Measurements from ENCODE around the gene SSH3. TPM values are rescaled to one million over a fixed set of nuclear protein-coding genes. Genes with fewer than 3 reads are reported as not detected.
"Not testable (repeated sequence)": the region's sequence is repeated elsewhere in the genome, so short reads cannot be mapped to it uniquely, and the experiment has no call there.

The SSH3 gene
- total RNA-seq, 1 experiment from 2014 or later: 0.82 TPM

- H3K4me1 ChIP-seq (ENCODE audit: low read length): peaks cover 22% of the 10 kb centered on the region
- no peak for DNase-seq
These were observed 10.9 kb downstream of the SSH3 start for GRCh38 chr11:67314218-67314617.

DNA sequence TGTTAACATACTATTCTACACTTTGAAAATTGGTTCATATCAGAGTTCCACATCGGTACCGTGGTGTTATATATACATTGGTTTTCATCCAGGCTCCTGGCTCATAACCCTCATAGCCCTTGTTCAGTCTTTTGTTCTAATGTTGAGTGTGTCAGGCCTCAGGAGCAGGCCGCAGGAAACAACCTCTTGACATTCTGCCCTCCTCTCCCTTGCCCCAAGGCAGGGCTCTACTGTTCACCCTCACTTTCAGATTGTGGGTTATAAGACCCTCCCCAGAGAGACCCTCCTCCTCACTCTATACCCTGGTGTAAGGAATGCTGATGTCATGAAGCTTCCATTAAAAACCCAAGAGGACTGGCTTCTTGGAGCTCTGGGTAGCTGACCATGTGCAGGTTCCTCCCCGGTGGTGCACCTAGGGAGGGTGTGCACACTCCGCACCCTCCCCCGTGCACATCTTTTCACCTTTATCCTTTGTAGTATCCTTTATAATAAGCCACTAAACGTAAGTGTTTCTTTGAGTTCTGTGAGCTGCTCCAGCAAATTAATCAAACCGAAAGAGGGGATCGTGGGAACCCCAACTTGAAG is 12.1 kb downstream of the SSH3 start:
- no peaks in the 10 kb centered on the region for H3K9me2 ChIP-seq (replicated peaks; ENCODE audit: insufficient read depth, low read length)
- H3K4me1 ChIP-seq (ENCODE audit: low read length): peaks cover 25% of the 10 kb centered on the region
- H2AFZ ChIP-seq (ENCODE audit: low read length): no peak overlapping the region
- H3K9me3 ChIP-seq (ENCODE audit: low read length): no peaks in the 10 kb centered on the region
- H3K9ac ChIP-seq (ENCODE audit: low read length): no peak overlapping the region
- no peak for DNase-seq
- H3K79me2 ChIP-seq (ENCODE audit: low read length): no peaks in the 10 kb centered on the region
- no peak overlapping the region for H3K27ac ChIP-seq (ENCODE audit: low read length)
- H4K20me1 ChIP-seq (ENCODE audit: insufficient read depth, low read depth, low read length): no peaks in the 10 kb centered on the region
- no peak overlapping the region for H3K4me2 ChIP-seq (ENCODE audit: low read depth, low read length, poor library complexity, severe bottlenecking)
- no peaks in the 10 kb centered on the region for H3K36me3 ChIP-seq (ENCODE audit: insufficient read depth, low read length)
- H3K27me3 ChIP-seq (ENCODE audit: low read length): no peaks in the 10 kb centered on the region
- H3K4me3 ChIP-seq (ENCODE audit: low read length): no peak overlapping the region

More at GRCh38 chr11:67314218-67314617, 10.9 kb downstream of the SSH3 start:
- Histone ChIP-seq H3K9me3 (ENCODE audit: low read length) (no peaks in the 10 kb centered on the region), H3K9ac (ENCODE audit: low read length) (no peak overlapping the region; the same call in 1 of the 2 replicates), H4K20me1 (ENCODE audit: insufficient read depth, low read depth, low read length) (no peaks in the 10 kb centered on the region), H3K9me2 (replicated peaks; ENCODE audit: insufficient read depth, low read length) (no peaks in the 10 kb centered on the region), H2AFZ (ENCODE audit: low read length) (no peak overlapping the region), H3K27me3 (ENCODE audit: low read length) (no peaks in the 10 kb centered on the region), H3K4me2 (ENCODE audit: low read depth, low read length, poor library complexity, severe bottlenecking) (no peak overlapping the region), H3K79me2 (ENCODE audit: low read length) (no peaks in the 10 kb centered on the region), H3K4me3 (ENCODE audit: low read length) (no peak overlapping the region), H3K36me3 (ENCODE audit: insufficient read depth, low read length) (no peaks in the 10 kb centered on the region), H3K27ac (ENCODE audit: low read length) (no peak overlapping the region)

DNA sequence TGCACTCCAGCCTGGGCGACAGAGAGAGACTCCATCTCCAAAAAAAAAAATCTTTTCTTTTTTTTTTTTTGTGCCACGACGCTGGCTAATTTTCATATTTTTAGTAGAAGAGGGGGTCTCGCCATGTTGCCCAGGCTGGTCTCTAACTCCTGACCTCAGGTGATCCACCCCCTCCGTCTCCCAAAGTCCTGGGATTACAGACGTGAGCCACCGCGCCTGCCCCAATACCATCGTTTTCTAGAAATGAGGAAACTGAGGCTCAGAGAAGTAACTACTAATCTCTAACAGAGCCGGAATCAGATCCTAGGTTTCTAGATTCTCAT is 13.5 kb downstream of the SSH3 start:
- Histone ChIP-seq H3K4me1 (ENCODE audit: low read length) (peaks cover 25% of the 10 kb centered on the region), H3K4me2 (ENCODE audit: low read depth, low read length, poor library complexity, severe bottlenecking) (peak overlapping the region; percentile 85), H3K79me2 (ENCODE audit: low read length) (no peaks in the 10 kb centered on the region)

GRCh38 chr11:67317205-67317887 is 14.0 kb downstream of the SSH3 start:
- H2AFZ ChIP-seq (ENCODE audit: low read length): peak overlapping the region; percentile 91
- H3K4me1 ChIP-seq (ENCODE audit: low read length): peaks cover 25% of the 10 kb centered on the region
- peak overlapping the region; percentile 76 for H3K9ac ChIP-seq (ENCODE audit: low read length)
- no peaks in the 10 kb centered on the region for H3K36me3 ChIP-seq (ENCODE audit: insufficient read depth, low read length)
- peak overlapping the region; percentile 85 for H3K4me2 ChIP-seq (ENCODE audit: low read depth, low read length, poor library complexity, severe bottlenecking)
- H3K9me2 ChIP-seq (replicated peaks; ENCODE audit: insufficient read depth, low read length): no peaks in the 10 kb centered on the region
- peak overlapping the region; percentile 71 for H3K4me3 ChIP-seq (ENCODE audit: low read length)
- H3K79me2 ChIP-seq (ENCODE audit: low read length): no peaks in the 10 kb centered on the region
- H3K27ac ChIP-seq (ENCODE audit: low read length): peak overlapping the region; percentile 81
- no peaks in the 10 kb centered on the region for H3K27me3 ChIP-seq (ENCODE audit: low read length)
- no peaks in the 10 kb centered on the region for H4K20me1 ChIP-seq (ENCODE audit: insufficient read depth, low read depth, low read length)
- peak; percentile 99 for DNase-seq
- no peaks in the 10 kb centered on the region for H3K9me3 ChIP-seq (ENCODE audit: low read length)

More for the DNA sequence above, 13.5 kb downstream of the SSH3 start:
- Histone ChIP-seq H3K36me3 (ENCODE audit: insufficient read depth, low read length) (no peaks in the 10 kb centered on the region), H3K9me3 (ENCODE audit: low read length) (no peaks in the 10 kb centered on the region), H3K27ac (ENCODE audit: low read length) (peak overlapping the region; percentile 81), H3K9me2 (replicated peaks; ENCODE audit: insufficient read depth, low read length) (no peaks in the 10 kb centered on the region), H4K20me1 (ENCODE audit: insufficient read depth, low read depth, low read length) (no peaks in the 10 kb centered on the region), H3K4me3 (ENCODE audit: low read length) (peak overlapping the region; percentile 71), H3K9ac (ENCODE audit: low read length) (peak overlapping the region; percentile 76), H3K27me3 (ENCODE audit: low read length) (no peaks in the 10 kb centered on the region), H2AFZ (ENCODE audit: low read length) (peak overlapping the region; percentile 79)
- no peak for DNase-seq

DNA sequence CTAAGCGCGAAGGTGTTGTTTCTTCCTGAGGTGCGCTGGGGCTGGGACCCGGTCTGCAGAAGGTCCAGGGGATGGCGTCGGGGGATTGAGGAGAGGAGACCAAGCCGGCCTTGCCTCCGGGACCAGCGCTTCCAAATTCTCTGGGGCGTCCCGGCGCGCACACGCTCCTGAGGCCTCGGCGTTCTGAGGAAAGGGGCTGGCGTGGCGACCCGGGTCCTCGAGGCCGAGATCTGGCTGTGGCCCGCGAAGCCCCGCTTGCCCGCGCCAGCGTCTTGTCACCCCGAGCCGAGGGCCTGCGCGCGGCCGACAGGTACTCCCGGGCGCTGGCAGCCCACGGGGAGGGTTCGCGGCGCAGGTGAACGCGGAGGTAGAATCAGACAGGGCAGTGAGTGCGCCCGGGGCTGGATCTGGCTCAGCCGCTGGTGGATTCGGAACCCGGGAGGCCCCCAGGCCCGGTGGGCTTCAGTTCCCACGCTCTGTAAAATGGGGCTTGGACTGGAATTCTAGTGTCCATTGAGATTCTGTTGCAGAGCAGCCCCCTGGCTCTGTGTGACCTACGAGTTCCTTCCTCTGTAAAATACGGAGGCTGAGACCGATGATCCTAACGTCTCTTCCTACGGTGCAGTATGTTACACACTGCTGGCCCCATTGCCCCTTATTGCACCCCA is 14.7 kb downstream of the SSH3 start:
- Histone ChIP-seq H3K36me3 (ENCODE audit: insufficient read depth, low read length) (no peaks in the 10 kb centered on the region), H3K9ac (ENCODE audit: low read length) (peak overlapping the region; percentile 76), H3K27ac (ENCODE audit: low read length) (no peak overlapping the region), H3K4me3 (ENCODE audit: low read length) (peak overlapping the region; percentile 71), H2AFZ (ENCODE audit: low read length) (peak overlapping the region; percentile 91), H3K79me2 (ENCODE audit: low read length) (no peaks in the 10 kb centered on the region), H3K27me3 (ENCODE audit: low read length) (no peaks in the 10 kb centered on the region), H3K9me2 (replicated peaks; ENCODE audit: insufficient read depth, low read length) (no peaks in the 10 kb centered on the region), H3K4me1 (ENCODE audit: low read length) (peaks cover 25% of the 10 kb centered on the region), H3K4me2 (ENCODE audit: low read depth, low read length, poor library complexity, severe bottlenecking) (peak overlapping the region; percentile 85), H4K20me1 (ENCODE audit: insufficient read depth, low read depth, low read length) (no peaks in the 10 kb centered on the region), H3K9me3 (ENCODE audit: low read length) (no peaks in the 10 kb centered on the region)
- peak; percentile 61 for DNase-seq

- H3K9ac ChIP-seq (ENCODE audit: low read length); H3K27me3 ChIP-seq (ENCODE audit: low read length); H4K20me1 ChIP-seq (ENCODE audit: insufficient read depth, low read depth, low read length); H3K9me2 ChIP-seq (replicated peaks; ENCODE audit: insufficient read depth, low read length); H3K4me3 ChIP-seq (ENCODE audit: low read length); H3K9me3 ChIP-seq (ENCODE audit: low read length); H3K27ac ChIP-seq (ENCODE audit: low read length); DNase-seq; H3K79me2 ChIP-seq (ENCODE audit: low read length); H2AFZ ChIP-seq (ENCODE audit: low read length); H3K36me3 ChIP-seq (ENCODE audit: insufficient read depth, low read length): not testable (repeated sequence)
- H3K4me1 ChIP-seq (ENCODE audit: low read length): peaks cover 25% of the 10 kb centered on the region
- peak overlapping the region; percentile 85 for H3K4me2 ChIP-seq (ENCODE audit: low read depth, low read length, poor library complexity, severe bottlenecking)
These were observed 15.5 kb downstream of the SSH3 start for GRCh38 chr11:67318876-67319275.

- Histone ChIP-seq H3K79me2 (ENCODE audit: low read length) (no peaks in the 10 kb centered on the region), H3K36me3 (ENCODE audit: insufficient read depth, low read length) (no peaks in the 10 kb centered on the region), H3K9me3 (ENCODE audit: low read length) (no peaks in the 10 kb centered on the region), H2AFZ (ENCODE audit: low read length) (no peak overlapping the region), H3K27me3 (ENCODE audit: low read length) (no peaks in the 10 kb centered on the region), H3K4me1 (ENCODE audit: low read length) (peaks cover 25% of the 10 kb centered on the region), H4K20me1 (ENCODE audit: insufficient read depth, low read depth, low read length) (no peaks in the 10 kb centered on the region), H3K4me3 (ENCODE audit: low read length) (no peak overlapping the region), H3K9ac (ENCODE audit: low read length) (no peak overlapping the region), H3K27ac (ENCODE audit: low read length) (no peak overlapping the region), H3K9me2 (replicated peaks; ENCODE audit: insufficient read depth, low read length) (no peaks in the 10 kb centered on the region), H3K4me2 (ENCODE audit: low read depth, low read length, poor library complexity, severe bottlenecking) (no peak overlapping the region)
- no peak for DNase-seq
These were observed 16.7 kb downstream of the SSH3 start for GRCh38 chr11:67320011-67320410.

DNA sequence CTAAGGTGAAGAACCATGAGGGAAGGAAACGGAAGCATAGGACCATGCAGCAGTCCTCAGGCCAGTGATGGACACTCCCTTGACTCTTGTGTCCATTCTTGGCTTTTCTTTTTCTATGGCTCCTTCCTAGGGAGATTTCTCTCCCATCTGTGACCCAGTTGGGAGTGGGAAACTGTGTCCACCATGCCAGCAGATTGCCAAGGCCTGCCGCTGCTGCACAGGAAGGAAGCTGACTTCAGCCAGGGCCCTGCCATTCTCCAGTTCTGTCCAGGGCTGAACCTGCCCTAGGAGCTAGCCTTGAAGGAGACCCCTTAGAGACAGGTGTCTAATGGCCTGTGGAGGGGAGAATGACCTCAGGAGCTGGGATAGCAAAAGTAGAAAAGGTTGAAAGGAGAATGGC is 17.4 kb downstream of the SSH3 start:
- Histone ChIP-seq H3K27me3 (ENCODE audit: low read length) (no peaks in the 10 kb centered on the region), H3K4me1 (ENCODE audit: low read length) (peaks cover 25% of the 10 kb centered on the region), H3K4me3 (ENCODE audit: low read length) (no peak overlapping the region), H3K27ac (ENCODE audit: low read length) (no peak overlapping the region), H3K9me3 (ENCODE audit: low read length) (no peaks in the 10 kb centered on the region), H3K79me2 (ENCODE audit: low read length) (no peaks in the 10 kb centered on the region), H2AFZ (ENCODE audit: low read length) (no peak overlapping the region), H3K9me2 (replicated peaks; ENCODE audit: insufficient read depth, low read length) (no peaks in the 10 kb centered on the region), H4K20me1 (ENCODE audit: insufficient read depth, low read depth, low read length) (no peaks in the 10 kb centered on the region), H3K9ac (ENCODE audit: low read length) (no peak overlapping the region), H3K4me2 (ENCODE audit: low read depth, low read length, poor library complexity, severe bottlenecking) (no peak overlapping the region), H3K36me3 (ENCODE audit: insufficient read depth, low read length) (no peaks in the 10 kb centered on the region)
- no peak for DNase-seq
